T-cell (primary cell): ENCODE results near the gene MAB21L4. TPM values are rescaled to one million over a fixed set of nuclear protein-coding genes. Genes with fewer than 3 reads are reported as not detected.
"Not testable (repeated sequence)": the region's sequence is repeated elsewhere in the genome, so short reads cannot be mapped to it uniquely, and the experiment has no call there.

ENCODE experiments used
- ATAC-seq, 4 experiments: fragments of 200-7000 bp in 3 of 4; fragments of 150-1000 bp in 1 of 4; cut with Tn5 transposase; replicated peaks in 1 of 4; 1 replicate in 3 of 4; 2 replicates in 1 of 4; pipeline ENCODE4 v1.10.0; 2021; ENCODE audit warnings: moderate library complexity in 3 of 4, mild to moderate bottlenecking in 2 of 4, moderate number of reproducible peaks in 1 of 4
- CTCF ChIA-PET, 2 donors: fragments of 300-600 bp; sonication (Branson Sonifier 250); formaldehyde crosslinking; loops; one replicate each; lab custom pipeline; 2022; ENCODE audit warnings: antibody characterized with exemption in 2 of 2; lab: Charles Lee
- POLR2A ChIA-PET, 2 donors: fragments of 300-600 bp; sonication (Branson Sonifier 250); formaldehyde crosslinking; loops; one replicate each; lab custom pipeline; 2022; ENCODE audit warnings: antibody characterized with exemption in 2 of 2; lab: Charles Lee
- DNase-seq, 35 experiments: peaks; one replicate each; pipeline versions ENCODE4 v3.0.0 to v3.0.0-alpha.2; 2013 to 2023
- H3K27ac ChIP-seq: one replicate; pipeline ENCODE4 v1.5.1; 2013; ENCODE audit warnings: low read length
- H3K27me3 ChIP-seq, 2 experiments: replicated peaks in 1 of 2; 1 replicate in 1 of 2; 2 replicates in 1 of 2; pipeline versions ENCODE4 v1.6.1 to v1.7.0; 2013; ENCODE audit warnings: low read length in 1 of 2, mixed read lengths in 1 of 2; ENCODE audit not compliant: control insufficient read depth in 2 of 2, insufficient read depth in 2 of 2; ENCODE audit errors: extremely low read depth in 1 of 2
- H3K36me3 ChIP-seq, 2 donors: 1 replicate in 1 of 2; 2 replicates in 1 of 2; pipeline versions ENCODE4 v1.6.1 to v1.7.0; 2013; ENCODE audit warnings: low read length in 1 of 2; ENCODE audit not compliant: control insufficient read depth in 2 of 2, insufficient read depth in 1 of 2; ENCODE audit errors: extremely low read depth in 1 of 2
- H3K4me1 ChIP-seq, 2 experiments: 1 replicate in 1 of 2; 2 replicates in 1 of 2; pipeline versions ENCODE4 v1.6.1 to v1.7.0; 2013; ENCODE audit warnings: low read length in 2 of 2, mixed read lengths in 1 of 2; ENCODE audit not compliant: insufficient read depth in 2 of 2, control insufficient read depth in 1 of 2; ENCODE audit errors: extremely low read depth in 1 of 2
- H3K4me3 ChIP-seq, 2 donors: 1 replicate in 1 of 2; 2 replicates in 1 of 2; pipeline versions ENCODE4 v1.5.1 to v1.7.0; 2013; ENCODE audit warnings: mild to moderate bottlenecking in 2 of 2, low read length in 1 of 2, moderate library complexity in 1 of 2; ENCODE audit not compliant: control insufficient read depth in 1 of 2; ENCODE audit errors: extremely low read depth in 1 of 2
- H3K9me3 ChIP-seq: 2 replicates; pipeline ENCODE4 v1.7.0; 2013
- H3K27ac Mint-ChIP-seq, 2 donors: one replicate each; pipeline ENCODE4 v1.8.0; 2020 to 2021; ENCODE audit warnings: mild to moderate bottlenecking in 2 of 2, mixed read lengths in 2 of 2
- H3K27me3 Mint-ChIP-seq, 2 donors: one replicate each; pipeline ENCODE4 v1.8.0; 2021 to 2022; ENCODE audit warnings: mixed read lengths in 2 of 2
- H3K36me3 Mint-ChIP-seq: one replicate; pipeline ENCODE4 v1.8.0; 2021; ENCODE audit warnings: mixed read lengths
- H3K4me1 Mint-ChIP-seq, 3 donors: one replicate each; pipeline ENCODE4 v1.8.0; 2020 to 2022; ENCODE audit warnings: mixed read lengths in 3 of 3, mild to moderate bottlenecking in 1 of 3
- H3K4me3 Mint-ChIP-seq, 3 donors: one replicate each; pipeline ENCODE4 v1.8.0; 2020 to 2022; ENCODE audit warnings: mild to moderate bottlenecking in 3 of 3, mixed read lengths in 3 of 3, moderate library complexity in 3 of 3
- H3K9me3 Mint-ChIP-seq, 3 donors: one replicate each; pipeline ENCODE4 v1.8.0; 2020 to 2022; ENCODE audit warnings: mixed read lengths in 3 of 3
- WGBS: methylation state at CpG from one replicate; pipeline ENCODE4 v1.1.5; 2013; ENCODE audit warnings: missing lambda C conversion rate; ENCODE audit not compliant: insufficient coverage; 5-methylcytosine and 5-hydroxymethylcytosine counted together
- total RNA-seq, 35 experiments: library from RNA in 6 of 35; stranded (reverse) in 6 of 35; fragments of 120-200 nt in 1 of 35; gene quantifications; one replicate each; pipeline versions ENCODE4 v1.2.1 to v1.2.4 and lab custom pipeline; 2013 to 2026

Gene MAB21L4
- total RNA-seq, 5 donors from 2014 or later (not counting 1 experiment from before 2014, with no cell fraction given): not detected

GRCh38 chr2:240847817-240848216 is 48.1 kb downstream of the MAB21L4 start:
- POLR2A ChIA-PET: no interaction called here
- CTCF ChIA-PET: no interaction called here
- no peaks in the 10 kb centered on the region for H3K36me3 Mint-ChIP-seq

DNA sequence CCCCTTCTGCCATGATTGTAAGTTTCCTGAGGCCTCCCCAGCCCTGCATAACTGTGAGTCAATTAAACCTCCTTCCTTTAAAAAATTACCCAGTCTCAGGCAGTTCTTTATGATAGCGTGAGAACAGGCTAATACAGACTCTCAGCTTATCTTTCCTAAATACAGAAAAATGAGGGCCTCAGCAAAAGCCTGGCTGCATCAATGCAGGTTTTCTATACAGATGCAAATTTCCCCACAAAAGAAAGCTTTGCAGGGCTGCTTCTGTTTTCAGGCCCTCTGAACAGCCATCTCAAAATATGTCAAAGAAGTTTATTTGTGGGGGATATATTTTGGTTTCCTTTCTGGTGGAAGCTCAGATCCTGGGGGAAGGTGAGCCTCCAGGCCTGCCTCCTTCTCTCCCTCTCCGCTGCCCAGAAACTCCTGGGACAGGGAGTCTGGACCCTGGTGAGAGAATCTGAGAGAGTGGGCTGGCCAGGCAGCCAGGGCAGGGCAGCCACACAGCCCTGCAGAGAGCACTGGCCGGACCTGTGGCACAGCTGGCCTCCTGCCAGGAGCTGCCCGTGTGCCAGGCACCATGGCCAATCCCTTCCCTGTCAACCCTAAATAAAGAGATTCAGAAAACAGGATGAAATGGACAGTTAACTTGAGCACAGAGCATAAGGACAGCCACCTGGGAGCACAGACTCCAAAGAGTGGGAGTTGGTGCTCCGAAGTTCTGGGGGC is 48.9 kb downstream of the MAB21L4 start:
- ChIA-PET CTCF (no interaction called here), POLR2A (no interaction called here)
- Mint-ChIP-seq H3K27ac (no peak overlapping the region), H3K9me3 (no peaks in the 10 kb centered on the region), H3K36me3 (no peaks in the 10 kb centered on the region), H3K4me1 (no peaks in the 10 kb centered on the region), H3K4me3 (no peak overlapping the region), H3K27me3 (peaks cover 0 to 5% of the 10 kb centered on the region in 2 donors)
- ATAC-seq (no peak), DNase-seq (no peak)
- 100% methylated on average over 1 of the region's 5 CpGs for WGBS
- Histone ChIP-seq H3K4me1 (no peaks in the 10 kb centered on the region), H3K4me3 (no peak overlapping the region), H3K27ac (no peak overlapping the region), H3K36me3 (no peaks in the 10 kb centered on the region), H3K9me3 (no peaks in the 10 kb centered on the region), H3K27me3 (peaks cover 0 to 16% of the 10 kb centered on the region in 2 experiments)

More at GRCh38 chr2:240847817-240848216, 48.1 kb downstream of the MAB21L4 start:
- Histone ChIP-seq H3K36me3 (no peaks in the 10 kb centered on the region), H3K9me3 (no peaks in the 10 kb centered on the region), H3K27me3 (peaks cover 0 to 16% of the 10 kb centered on the region in 2 experiments), H3K27ac (no peak overlapping the region), H3K4me1 (no peaks in the 10 kb centered on the region), H3K4me3 (no peak overlapping the region)
- Mint-ChIP-seq H3K9me3 (no peaks in the 10 kb centered on the region), H3K4me3 (no peak overlapping the region), H3K4me1 (no peaks in the 10 kb centered on the region), H3K27me3 (peaks cover 0 to 4% of the 10 kb centered on the region in 2 donors), H3K27ac (no peak overlapping the region)
- ATAC-seq: no peak
- no peak for DNase-seq
- WGBS: 95% methylated on average over 11 of the region's 13 CpGs

DNA sequence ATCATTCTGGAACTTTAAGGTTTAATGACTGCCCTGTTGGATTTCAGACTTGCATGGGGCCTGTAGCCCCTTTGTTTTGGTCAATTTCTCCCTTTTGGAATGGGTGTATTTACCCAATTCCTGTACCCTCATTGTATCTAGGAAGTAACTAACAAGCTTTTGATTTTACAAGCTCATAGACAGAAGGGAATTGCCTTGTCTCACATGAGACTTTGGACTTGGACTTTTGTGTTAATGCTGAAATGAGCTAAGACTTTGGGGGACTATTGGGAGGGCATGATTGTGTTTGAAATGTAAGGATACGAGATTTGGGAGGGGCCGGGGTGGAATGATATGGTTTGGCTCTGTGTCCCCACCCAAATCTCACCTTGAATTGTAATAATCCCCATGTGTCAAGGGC is 49.6 kb downstream of the MAB21L4 start:
- H3K9me3 Mint-ChIP-seq, H3K27ac ChIP-seq, POLR2A ChIA-PET, ATAC-seq, H3K36me3 Mint-ChIP-seq, CTCF ChIA-PET, H3K36me3 ChIP-seq, H3K4me1 Mint-ChIP-seq, H3K27ac Mint-ChIP-seq, H3K9me3 ChIP-seq, DNase-seq, H3K4me3 Mint-ChIP-seq, H3K4me3 ChIP-seq, H3K27me3 Mint-ChIP-seq, H3K4me1 ChIP-seq: not testable (repeated sequence)
- H3K27me3 ChIP-seq: peaks cover 0 to 14% of the 10 kb centered on the region in 2 experiments
- no CpG with 5 or more reads among the region's 2 CpGs for WGBS

GRCh38 chr2:240840435-240841060 is 55.4 kb downstream of the MAB21L4 start:
- H3K36me3 Mint-ChIP-seq: no peaks in the 10 kb centered on the region
- H3K27ac Mint-ChIP-seq: no peak overlapping the region
- no peaks in the 10 kb centered on the region for H3K9me3 Mint-ChIP-seq
- no peaks in the 10 kb centered on the region for H3K36me3 ChIP-seq
- H3K27me3 Mint-ChIP-seq: peaks cover 9 to 15% of the 10 kb centered on the region in 2 donors
- H3K4me3 ChIP-seq: no peak overlapping the region
- 47% methylated on average over 8 of the region's 9 CpGs for WGBS
- H3K4me1 Mint-ChIP-seq: no peaks in the 10 kb centered on the region
- no peaks in the 10 kb centered on the region for H3K4me1 ChIP-seq
- no peak overlapping the region for H3K4me3 Mint-ChIP-seq
- DNase-seq (peak in 1 of 35 experiments; percentile 44), ATAC-seq (peak in 2 of 4 experiments; percentile 40 to 51)
- ChIA-PET POLR2A (no interaction called here), CTCF (interaction anchor here (1.1 to 1.9 kb wide), 2 partner anchors 326 to 327 kb away, joined by 8 to 11 read pairs; no protein-coding TSS in a partner anchor)
- peaks cover 4 to 41% of the 10 kb centered on the region in 2 experiments for H3K27me3 ChIP-seq
- no peaks in the 10 kb centered on the region for H3K9me3 ChIP-seq
- no peak overlapping the region for H3K27ac ChIP-seq

DNA sequence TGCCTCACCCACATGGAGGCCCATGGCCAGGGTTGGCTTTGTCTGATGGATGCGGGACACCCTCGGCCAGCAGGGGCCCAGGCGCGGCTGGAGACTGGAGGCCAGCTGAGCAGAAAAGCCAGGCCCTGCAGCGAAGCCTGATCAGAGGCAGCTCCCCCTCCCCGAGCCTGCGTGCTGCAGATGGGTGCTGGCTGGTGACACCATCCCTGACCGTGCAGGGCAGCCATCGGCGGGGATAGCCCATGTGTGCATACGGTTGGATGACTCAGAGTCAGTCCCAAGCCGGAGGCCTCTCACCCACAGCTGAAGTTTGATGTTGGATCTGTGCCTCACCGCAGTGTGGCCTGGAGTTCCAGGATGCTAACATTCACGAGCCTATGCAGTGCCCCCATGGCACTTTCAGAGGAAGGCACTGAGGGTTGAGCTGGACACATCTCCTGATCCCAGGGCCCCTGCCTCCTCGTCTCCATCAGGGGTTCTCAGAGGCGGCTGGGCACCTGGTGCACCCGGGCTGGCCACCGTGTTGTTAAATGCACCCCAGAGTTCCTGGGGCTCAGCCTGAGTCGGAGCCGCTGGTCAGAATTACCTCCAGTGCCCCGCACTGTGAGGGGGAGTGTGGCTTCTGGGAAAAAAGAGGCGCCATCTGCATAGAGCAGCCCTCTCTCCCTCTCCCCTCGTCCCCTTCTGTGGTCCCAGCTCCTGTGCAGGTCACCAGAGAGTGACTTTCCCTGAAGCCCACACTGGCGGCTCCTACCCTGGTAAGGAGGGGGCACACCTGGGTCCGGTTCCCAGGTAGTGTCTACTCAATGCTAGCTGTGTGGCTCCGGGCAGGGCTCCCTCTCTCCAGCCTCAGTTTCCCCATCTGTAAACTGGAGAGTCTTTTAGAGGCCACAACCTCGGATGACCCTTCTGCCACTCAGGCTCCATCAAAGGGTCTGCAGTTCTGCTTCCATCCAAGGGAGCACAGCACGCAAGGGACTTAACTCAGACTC is 56.5 kb downstream of the MAB21L4 start:
- ChIA-PET CTCF (interaction anchor here (1.1 to 1.9 kb wide), 2 partner anchors 325 to 326 kb away, joined by 8 to 11 read pairs; no protein-coding TSS in a partner anchor), POLR2A (no interaction called here)
- ATAC-seq (no peak), DNase-seq (no peak)
- WGBS: 78% methylated on average over 19 of the region's 28 CpGs
- H3K9me3 Mint-ChIP-seq: no peaks in the 10 kb centered on the region
- peaks cover 9 to 15% of the 10 kb centered on the region in 2 donors for H3K27me3 Mint-ChIP-seq
- H3K36me3 Mint-ChIP-seq: no peaks in the 10 kb centered on the region
- Histone ChIP-seq H3K4me1 (no peaks in the 10 kb centered on the region), H3K27me3 (peaks cover 4 to 41% of the 10 kb centered on the region in 2 experiments), H3K9me3 (no peaks in the 10 kb centered on the region), H3K36me3 (no peaks in the 10 kb centered on the region), H3K27ac (no peak overlapping the region), H3K4me3 (no peak overlapping the region)
- no peak overlapping the region for H3K27ac Mint-ChIP-seq
- H3K4me1 Mint-ChIP-seq: no peaks in the 10 kb centered on the region
- no peak overlapping the region for H3K4me3 Mint-ChIP-seq

- 46% methylated on average over 3 of the region's 4 CpGs for WGBS
- H3K4me1 ChIP-seq: peaks cover 0 to 5% of the 10 kb centered on the region in 2 experiments
- H3K27me3 ChIP-seq: peaks cover 4 to 41% of the 10 kb centered on the region in 2 experiments
- no peaks in the 10 kb centered on the region for H3K9me3 ChIP-seq
- DNase-seq: no peak
- H3K4me3 ChIP-seq: no peak overlapping the region
- Mint-ChIP-seq H3K4me3 (no peak overlapping the region), H3K27me3 (peaks cover 9 to 15% of the 10 kb centered on the region in 2 donors), H3K4me1 (no peaks in the 10 kb centered on the region), H3K27ac (no peak overlapping the region), H3K9me3 (no peaks in the 10 kb centered on the region), H3K36me3 (no peaks in the 10 kb centered on the region)
- no peak for ATAC-seq
- ChIA-PET POLR2A (interaction anchor here in 1 of 2 donors (0.5 kb wide), 1 partner anchor 483 kb away, joined by 3 read pairs; no protein-coding TSS in a partner anchor), CTCF (no interaction called here)
- H3K27ac ChIP-seq: no peak overlapping the region
- no peaks in the 10 kb centered on the region for H3K36me3 ChIP-seq
These were observed 58.3 kb downstream of the MAB21L4 start for GRCh38 chr2:240837621-240838020.
